Tibial nerve (tissue), 4 donors: ENCODE results near the gene CFAP46. TPM values are rescaled to one million over a fixed set of nuclear protein-coding genes. Genes with fewer than 3 reads are reported as not detected.

Source experiments
- DNase-seq, 2 donors: peaks; one replicate each; pipeline ENCODE4 v3.0.0-alpha.2; 2019; ENCODE audit warnings: low spot score in 2 of 2
- H3K27ac ChIP-seq, 4 donors: fragments of 200-600 bp; sonication (generic) in 3 of 4; one replicate each; pipeline ENCODE4 v1.5.1; 2017 to 2019; ENCODE audit warnings: mild to moderate bottlenecking in 1 of 4
- H3K27me3 ChIP-seq, 2 donors: fragments of 200-600 bp; sonication (generic) in 1 of 2; one replicate each; pipeline versions ENCODE4 v1.5.1 to v1.6.0; 2017 to 2019
- H3K36me3 ChIP-seq, 3 donors: fragments of 200-600 bp; sonication (generic); one replicate each; pipeline ENCODE4 v1.5.1; 2018 to 2019
- H3K4me1 ChIP-seq, 4 donors: fragments of 200-600 bp; sonication (generic) in 3 of 4; one replicate each; pipeline ENCODE4 v1.5.1; 2017 to 2019
- H3K4me3 ChIP-seq, 4 donors: fragments of 200-600 bp; sonication (generic) in 3 of 4; one replicate each; pipeline ENCODE4 v1.5.1; 2017 to 2019; ENCODE audit warnings: mild to moderate bottlenecking in 1 of 4, moderate library complexity in 1 of 4
- H3K9me3 ChIP-seq, 4 donors: fragments of 200-600 bp; sonication (generic) in 3 of 4; one replicate each; pipeline ENCODE4 v1.5.1; 2017 to 2019
- EP300 ChIP-seq, 2 donors: sonication (generic); formaldehyde crosslinking; IDR thresholded peaks; one replicate each; pipeline ENCODE4 v1.6.1; 2017; ENCODE audit warnings: antibody characterized with exemption in 2 of 2, mild to moderate bottlenecking in 1 of 2
- POLR2A ChIP-seq, 2 donors: fragments of 450-650 bp; IDR thresholded peaks; one replicate each; pipeline ENCODE4 v1.6.1; 2017; ENCODE audit warnings: antibody characterized with exemption in 2 of 2, mild to moderate bottlenecking in 2 of 2, moderate library complexity in 2 of 2
- WGBS, 2 donors: methylation state at CpG; one replicate each; pipeline ENCODE4 v1.1.5; 2018; 5-methylcytosine and 5-hydroxymethylcytosine counted together
- total RNA-seq, 4 donors: library from RNA; depleted of rRNA; stranded (reverse); fragments of >200 nt; gene quantifications; one replicate each; pipeline ENCODE4 v1.1.0, GENCODE V29; 2016
- TF ChIP-seq, protein P1 (sequence below), 5 experiments: fragments of 200-600 bp in 3 of 5; fragments of 450-650 bp in 2 of 5; sonication (generic) in 3 of 5; IDR thresholded peaks; one replicate each; pipeline ENCODE4 v1.5.1; 2016 to 2019; ENCODE audit warnings: antibody characterized with exemption in 5 of 5, mild to moderate bottlenecking in 3 of 5, moderate library complexity in 2 of 5

Gene CFAP46
- total RNA-seq, 4 donors from 2014 or later: 0.90 to 1.4 TPM; not detected in 2

DNA sequence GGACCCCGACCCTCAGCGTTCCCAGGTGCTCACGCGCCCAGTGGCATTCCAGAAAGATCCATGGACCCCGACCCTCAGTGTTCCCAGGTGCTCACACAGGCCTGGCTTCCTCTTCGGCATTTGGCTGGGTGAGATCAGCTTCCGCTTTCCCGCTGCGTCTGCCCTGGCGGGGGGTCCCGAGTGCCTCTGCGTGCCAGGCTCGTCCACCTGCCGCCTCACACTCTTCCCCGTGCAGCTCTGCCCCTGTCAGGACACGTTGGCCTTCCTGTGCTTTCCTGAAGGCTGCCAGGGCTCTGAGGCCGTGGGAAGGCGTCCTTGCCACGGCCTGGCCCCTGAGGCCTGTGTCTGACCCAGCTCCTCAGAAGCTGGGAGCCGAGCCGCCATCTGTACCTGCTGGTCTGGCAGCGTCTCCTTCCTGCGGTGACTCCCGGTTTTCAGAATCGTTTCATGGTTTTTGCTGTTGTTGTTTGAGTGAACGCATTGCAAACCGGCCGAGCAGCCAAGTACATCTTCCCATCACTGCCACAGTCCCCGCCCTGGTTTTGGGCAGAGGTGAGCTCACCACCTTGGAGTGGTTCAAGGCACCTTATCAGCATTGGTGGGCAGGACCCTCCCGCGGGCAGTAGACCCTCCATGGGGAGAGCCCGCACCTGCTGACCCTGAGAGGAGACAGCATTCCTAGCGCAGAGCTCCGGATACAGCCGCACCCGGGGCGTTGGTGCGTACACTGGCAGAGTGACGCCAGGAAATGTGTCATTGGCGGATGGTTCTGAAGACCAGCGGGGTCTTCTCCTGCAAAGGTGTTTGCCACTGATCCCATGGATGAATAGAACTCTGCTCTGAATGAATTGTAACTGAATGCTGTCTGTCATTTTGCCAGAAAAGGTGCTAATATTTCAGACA is 173.8 kb downstream of the CFAP46 start:
- WGBS, 2 donors: 97 to 98% methylated on average over 39 to 41 of the region's 41 CpGs
- DNase-seq: no peak
- TF ChIP-seq, protein P1, sequence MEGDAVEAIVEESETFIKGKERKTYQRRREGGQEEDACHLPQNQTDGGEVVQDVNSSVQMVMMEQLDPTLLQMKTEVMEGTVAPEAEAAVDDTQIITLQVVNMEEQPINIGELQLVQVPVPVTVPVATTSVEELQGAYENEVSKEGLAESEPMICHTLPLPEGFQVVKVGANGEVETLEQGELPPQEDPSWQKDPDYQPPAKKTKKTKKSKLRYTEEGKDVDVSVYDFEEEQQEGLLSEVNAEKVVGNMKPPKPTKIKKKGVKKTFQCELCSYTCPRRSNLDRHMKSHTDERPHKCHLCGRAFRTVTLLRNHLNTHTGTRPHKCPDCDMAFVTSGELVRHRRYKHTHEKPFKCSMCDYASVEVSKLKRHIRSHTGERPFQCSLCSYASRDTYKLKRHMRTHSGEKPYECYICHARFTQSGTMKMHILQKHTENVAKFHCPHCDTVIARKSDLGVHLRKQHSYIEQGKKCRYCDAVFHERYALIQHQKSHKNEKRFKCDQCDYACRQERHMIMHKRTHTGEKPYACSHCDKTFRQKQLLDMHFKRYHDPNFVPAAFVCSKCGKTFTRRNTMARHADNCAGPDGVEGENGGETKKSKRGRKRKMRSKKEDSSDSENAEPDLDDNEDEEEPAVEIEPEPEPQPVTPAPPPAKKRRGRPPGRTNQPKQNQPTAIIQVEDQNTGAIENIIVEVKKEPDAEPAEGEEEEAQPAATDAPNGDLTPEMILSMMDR (IDR thresholded peaks at IDR 0.05): no peak
- Histone ChIP-seq H3K27ac (no peak overlapping the region), H3K4me1 (no peaks in the 10 kb centered on the region), H3K27me3 (no peaks in the 10 kb centered on the region), H3K9me3 (no peaks in the 10 kb centered on the region), H3K4me3 (no peak overlapping the region), H3K36me3 (peaks cover 0 to 74% (median 0%) of the 10 kb centered on the region in 3 donors)

DNA sequence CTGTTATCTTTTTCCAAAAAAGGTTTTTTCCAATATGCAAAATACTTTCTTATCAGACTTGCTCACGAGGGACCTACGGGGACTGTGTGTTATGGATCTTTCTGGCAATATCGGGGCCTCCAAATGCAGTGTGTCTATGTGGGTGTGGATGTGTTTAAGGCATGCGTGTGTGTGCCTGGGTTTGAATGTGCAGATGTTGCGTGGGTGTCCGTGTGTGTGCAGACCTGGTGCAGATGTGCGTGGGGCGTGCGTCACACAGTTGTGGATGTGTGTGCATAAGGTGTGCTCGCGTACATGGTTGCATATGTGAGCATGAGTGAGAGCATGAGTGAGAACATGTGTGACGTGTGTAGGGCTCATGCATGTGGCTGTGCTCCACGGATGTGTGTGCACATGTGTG is 176.1 kb downstream of the CFAP46 start:
- WGBS, 2 donors: 93 to 94% methylated on average over 13 of the region's 13 CpGs
- H3K36me3 ChIP-seq: peaks cover 0 to 69% (median 0%) of the 10 kb centered on the region in 3 donors
- DNase-seq: no peak
- H3K4me3 ChIP-seq: no peak overlapping the region
- H3K27me3 ChIP-seq: no peaks in the 10 kb centered on the region
- no peaks in the 10 kb centered on the region for H3K9me3 ChIP-seq
- no peak overlapping the region for H3K27ac ChIP-seq
- H3K4me1 ChIP-seq: no peaks in the 10 kb centered on the region
- TF ChIP-seq, protein P1 (IDR thresholded peaks at IDR 0.05): no peak
- TF ChIP-seq EP300 (IDR thresholded peaks at IDR 0.05): no peak
- no peak for TF ChIP-seq POLR2A (IDR thresholded peaks at IDR 0.05)

DNA sequence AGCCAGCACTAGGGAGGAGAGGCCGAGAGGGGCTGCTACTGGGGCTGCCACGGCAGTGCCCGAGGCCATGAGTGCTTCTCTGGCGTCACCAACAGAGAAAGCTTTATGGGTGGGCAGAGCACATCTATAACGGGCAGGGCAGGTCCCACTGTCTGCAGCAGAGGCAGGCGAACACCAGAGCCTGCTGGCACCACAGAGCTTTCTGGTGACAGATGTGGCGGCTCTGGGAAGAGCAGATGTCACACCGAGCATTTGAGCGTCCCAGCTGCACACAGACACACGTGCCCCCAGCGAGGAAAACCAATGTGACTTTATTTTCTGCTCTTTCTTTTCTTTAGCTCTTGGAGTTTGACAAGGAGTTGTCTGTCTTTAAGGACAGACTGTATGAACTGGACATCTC is 176.9 kb downstream of the CFAP46 start:
- Histone ChIP-seq H3K9me3 (no peaks in the 10 kb centered on the region), H3K4me3 (no peak overlapping the region), H3K36me3 (peaks cover 0 to 68% (median 3%) of the 10 kb centered on the region in 3 donors), H3K27ac (no peak overlapping the region), H3K27me3 (no peaks in the 10 kb centered on the region), H3K4me1 (no peaks in the 10 kb centered on the region)
- DNase-seq: no peak
- TF ChIP-seq POLR2A (IDR thresholded peaks at IDR 0.05): no peak
- 84 to 88% methylated on average over 11 of the region's 11 CpGs for WGBS, 2 donors

DNA sequence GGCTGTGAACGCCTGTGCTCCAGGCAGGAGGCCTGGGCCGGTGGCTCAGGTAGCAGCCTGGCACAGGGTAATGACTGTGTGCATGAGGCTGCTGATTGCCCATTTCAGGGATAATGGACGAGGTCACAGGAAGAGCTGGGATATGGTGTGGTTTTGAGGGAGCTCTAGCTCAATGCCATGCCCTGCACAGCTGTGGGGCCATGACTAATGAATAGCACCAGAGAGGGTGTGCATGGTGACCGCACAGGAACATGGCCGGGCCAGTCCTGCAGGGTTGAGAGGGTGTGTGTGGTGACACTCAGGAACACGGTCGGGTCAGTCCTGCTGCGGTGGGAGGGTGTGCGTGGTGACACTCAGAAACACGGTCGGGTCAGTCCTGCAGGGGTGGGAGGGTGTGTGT is 178.3 kb downstream of the CFAP46 start:
- Histone ChIP-seq H3K9me3 (no peaks in the 10 kb centered on the region), H3K27me3 (no peaks in the 10 kb centered on the region), H3K36me3 (peaks cover 0 to 68% (median 3%) of the 10 kb centered on the region in 3 donors), H3K4me3 (no peak overlapping the region), H3K27ac (no peak overlapping the region), H3K4me1 (no peaks in the 10 kb centered on the region)
- DNase-seq: no peak
- TF ChIP-seq, protein P1 (IDR thresholded peaks at IDR 0.05): no peak
- TF ChIP-seq EP300 (IDR thresholded peaks at IDR 0.05) (no peak), POLR2A (IDR thresholded peaks at IDR 0.05) (no peak)
- 75 to 83% methylated on average over 9 to 11 of the region's 11 CpGs for WGBS, 2 donors

DNA sequence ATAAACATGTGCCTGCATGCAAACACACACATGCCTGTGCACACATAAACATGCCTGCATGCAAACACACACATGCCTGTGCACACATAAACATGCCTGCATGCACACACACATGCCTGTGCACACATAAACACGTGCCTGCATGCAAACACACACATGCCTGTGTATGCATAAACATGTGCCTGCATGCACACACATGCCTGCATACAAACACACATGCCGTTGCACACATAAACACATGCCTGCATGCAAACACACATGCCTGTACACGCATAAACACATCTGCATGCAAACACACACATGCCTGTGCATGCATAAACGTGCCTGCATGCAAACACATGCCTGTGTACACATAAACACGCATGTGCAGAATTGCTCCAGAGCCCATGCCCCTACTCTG is 178.8 kb downstream of the CFAP46 start:
- Histone ChIP-seq H3K27ac (no peak overlapping the region), H3K4me3 (no peak overlapping the region), H3K27me3 (no peaks in the 10 kb centered on the region), H3K36me3 (peaks cover 0 to 68% (median 3%) of the 10 kb centered on the region in 3 donors), H3K4me1 (no peaks in the 10 kb centered on the region), H3K9me3 (no peaks in the 10 kb centered on the region)
- 95 to 97% methylated on average over 5 of the region's 5 CpGs for WGBS, 2 donors
- TF ChIP-seq EP300 (IDR thresholded peaks at IDR 0.05) (no peak), POLR2A (IDR thresholded peaks at IDR 0.05) (no peak)
- TF ChIP-seq, protein P1 (IDR thresholded peaks at IDR 0.05): no peak
- no peak for DNase-seq
